WTC11 (cell line): ENCODE results near the gene IL16.

Experiments
- ATF2 ChIP-seq: sonication (generic); formaldehyde crosslinking; IDR thresholded peaks from 2 replicates; pipeline ENCODE4 v1.8.1; 2022; ENCODE audit warnings: low read depth, missing genetic modification reagents, borderline replicate concordance
- CTCF ChIP-seq: fragments of 200-600 bp; IDR thresholded peaks from 2 replicates; pipeline ENCODE4 v1.8.0; 2022; ENCODE audit warnings: antibody characterized with exemption
- E2F4 ChIP-seq: sonication (generic); formaldehyde crosslinking; IDR thresholded peaks from 2 replicates; pipeline ENCODE4 v1.8.1; 2022; ENCODE audit warnings: low read depth, mild to moderate bottlenecking, moderate library complexity, missing genetic modification reagents, borderline replicate concordance
- ESRRA ChIP-seq: sonication (generic); formaldehyde crosslinking; IDR thresholded peaks from 2 replicates; pipeline ENCODE4 v1.8.1; 2022; ENCODE audit warnings: mild to moderate bottlenecking, missing genetic modification reagents, borderline replicate concordance
- ETV6 ChIP-seq: sonication (generic); formaldehyde crosslinking; IDR thresholded peaks from 2 replicates; pipeline ENCODE4 v1.8.1; 2022; ENCODE audit warnings: mild to moderate bottlenecking, missing genetic modification reagents
- MAX ChIP-seq: sonication (generic); formaldehyde crosslinking; IDR thresholded peaks from 2 replicates; pipeline ENCODE4 v1.8.0; 2022; ENCODE audit warnings: mild to moderate bottlenecking, missing genetic modification reagents
- SP1 ChIP-seq: sonication (generic); formaldehyde crosslinking; conservative IDR thresholded peaks from 2 replicates; pipeline ENCODE4 v1.8.1; 2022; ENCODE audit warnings: missing genetic modification reagents
- TEAD4 ChIP-seq: sonication (generic); formaldehyde crosslinking; IDR thresholded peaks from 2 replicates; pipeline ENCODE4 v1.8.0; 2022; ENCODE audit warnings: mild to moderate bottlenecking, missing genetic modification reagents
- ZNF121 ChIP-seq: sonication (generic); formaldehyde crosslinking; IDR thresholded peaks from 2 replicates; pipeline ENCODE4 v1.8.0; 2023; ENCODE audit warnings: missing genetic modification reagents
- ZNF219 ChIP-seq: sonication (generic); formaldehyde crosslinking; IDR thresholded peaks from 2 replicates; pipeline ENCODE4 v1.8.0; 2023; ENCODE audit warnings: missing genetic modification reagents, mild to moderate bottlenecking, borderline replicate concordance
- TF ChIP-seq, protein P1 (sequence below): sonication (generic); formaldehyde crosslinking; IDR thresholded peaks from 2 replicates; pipeline ENCODE4 v1.8.1; 2023; ENCODE audit warnings: mild to moderate bottlenecking, moderate library complexity, missing genetic modification reagents

DNA sequence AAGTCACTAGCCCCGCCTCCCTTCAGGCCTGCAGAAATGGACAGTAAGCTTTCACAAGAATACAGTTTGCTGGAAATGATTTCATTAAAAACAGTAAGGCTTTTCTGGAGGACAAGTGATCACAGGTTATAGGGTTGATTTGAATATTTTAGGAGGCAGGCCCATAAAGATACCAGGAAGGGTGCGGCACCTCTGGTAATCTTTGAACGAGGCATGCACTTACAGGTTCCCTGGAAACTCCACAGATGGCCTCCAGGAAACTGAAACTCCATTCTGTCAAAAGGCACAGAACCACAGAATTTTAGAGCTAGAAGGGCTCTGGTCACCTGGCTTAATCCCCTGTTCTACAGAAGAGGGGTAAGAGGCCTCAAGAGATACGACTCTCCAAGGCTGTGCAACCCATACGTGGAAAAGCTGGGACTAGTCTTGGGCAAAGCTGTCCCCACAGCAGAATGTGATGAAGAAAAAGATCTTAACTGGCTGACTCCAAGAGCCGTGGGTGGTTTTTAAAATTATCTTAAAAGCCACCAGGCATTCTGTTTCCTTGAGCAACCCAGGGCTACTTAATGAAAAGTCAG, 126.1 kb downstream of the IL16 start:
- TF ChIP-seq TEAD4 (CRISPR knock-in tag) (no peak), ZNF121 (no peak), CTCF (no peak), ESRRA (CRISPR knock-in tag) (no peak), ZNF219 (CRISPR knock-in tag) (no peak), E2F4 (no peak), ETV6 (CRISPR knock-in tag) (no peak), MAX (CRISPR knock-in tag) (no peak), SP1 (no peak), ATF2 (CRISPR knock-in tag) (no peak)
- TF ChIP-seq, protein P1, sequence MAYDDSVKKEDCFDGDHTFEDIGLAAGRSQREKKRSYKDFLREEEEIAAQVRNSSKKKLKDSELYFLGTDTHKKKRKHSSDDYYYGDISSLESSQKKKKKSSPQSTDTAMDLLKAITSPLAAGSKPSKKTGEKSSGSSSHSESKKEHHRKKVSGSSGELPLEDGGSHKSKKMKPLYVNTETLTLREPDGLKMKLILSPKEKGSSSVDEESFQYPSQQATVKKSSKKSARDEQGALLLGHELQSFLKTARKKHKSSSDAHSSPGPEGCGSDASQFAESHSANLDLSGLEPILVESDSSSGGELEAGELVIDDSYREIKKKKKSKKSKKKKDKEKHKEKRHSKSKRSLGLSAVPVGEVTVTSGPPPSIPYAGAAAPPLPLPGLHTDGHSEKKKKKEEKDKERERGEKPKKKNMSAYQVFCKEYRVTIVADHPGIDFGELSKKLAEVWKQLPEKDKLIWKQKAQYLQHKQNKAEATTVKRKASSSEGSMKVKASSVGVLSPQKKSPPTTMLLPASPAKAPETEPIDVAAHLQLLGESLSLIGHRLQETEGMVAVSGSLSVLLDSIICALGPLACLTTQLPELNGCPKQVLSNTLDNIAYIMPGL (CRISPR knock-in tag), result no peak
